ENCODE measurements around the gene RAD18.

RAD18 gene

DNA sequence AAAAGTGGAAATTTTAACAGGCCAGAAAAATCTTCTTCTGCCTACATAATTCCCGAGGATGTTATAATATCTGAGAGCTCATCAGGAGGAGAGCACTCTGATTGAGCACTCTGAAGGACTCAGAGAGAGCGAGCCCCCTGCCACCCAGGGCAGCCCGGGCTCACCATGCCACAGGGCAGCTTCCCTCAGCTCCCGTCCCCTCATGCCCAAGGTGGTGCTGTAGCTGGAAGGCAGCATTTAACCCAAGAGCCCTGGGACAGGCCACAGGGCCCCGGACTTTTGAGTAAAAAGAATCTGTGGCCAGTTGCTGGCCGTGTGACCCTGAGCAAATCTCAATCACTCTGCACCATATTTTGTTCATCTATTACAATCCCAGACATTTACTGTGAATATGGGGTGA is 23.5 kb upstream of the RAD18 start:
- Histone ChIP-seq H3K4me3 (ENCODE audit: low read depth, low read length) (no peak overlapping the region), H3K9me3 (ENCODE audit: control insufficient read depth, insufficient read depth, low read depth, low read length) (no peaks in the 10 kb centered on the region), H3K36me3 (ENCODE audit: control insufficient read depth in 2 of 2, insufficient read depth in 1 of 2, low read length in 2 of 2) (no peaks in the 10 kb centered on the region), H3K27ac (ENCODE audit: extremely low read depth, low read depth, low read length) (no peak overlapping the region), H3K4me1 (ENCODE audit: control insufficient read depth, insufficient read depth, low read length) (no peaks in the 10 kb centered on the region)
- TF ChIP-seq ZNF184 (tag by site-specific recombination; IDR thresholded peaks at IDR 0.05) = no peak
- POLR2A ChIA-PET = no interaction called here
- CTCF ChIA-PET = interaction anchor here (0.8 to 4.2 kb wide), 22 partner anchors 9 to 574 kb away, joined by 3 to 81 read pairs (median 5); partner anchors contain the start of gene SRGAP3

DNA sequence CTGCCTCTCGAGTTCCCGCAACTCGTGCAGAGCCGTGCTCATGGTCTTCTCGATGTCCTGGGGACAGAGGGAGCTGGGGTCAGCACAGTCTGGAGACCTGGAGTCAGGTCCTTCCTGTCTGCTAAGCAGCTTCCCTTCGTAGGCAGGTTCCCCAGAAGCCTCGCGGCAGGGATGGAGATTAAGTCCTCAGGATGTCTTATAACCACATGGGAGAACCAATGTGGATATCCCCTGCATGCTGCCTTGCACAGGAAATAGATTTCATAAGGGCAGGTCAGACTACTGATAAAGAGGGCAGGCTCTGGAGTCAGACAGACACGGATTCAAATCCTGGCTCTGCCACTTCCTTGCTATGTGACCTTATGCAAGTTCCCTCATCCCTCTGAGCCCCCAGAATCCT is 22.6 kb upstream of the RAD18 start:
- CTCF ChIA-PET = interaction anchor here (0.6 to 4.2 kb wide), 8 partner anchors 10 to 318 kb away, joined by 3 to 81 read pairs (median 12); no protein-coding TSS in a partner anchor
- no peaks in the 10 kb centered on the region for H3K9me3 ChIP-seq (ENCODE audit: control insufficient read depth, insufficient read depth, low read depth, low read length)
- no peaks in the 10 kb centered on the region for H3K4me1 ChIP-seq (ENCODE audit: control insufficient read depth, insufficient read depth, low read length)
- H3K36me3 ChIP-seq (ENCODE audit: control insufficient read depth in 2 of 2, insufficient read depth in 1 of 2, low read length in 2 of 2) = no peaks in the 10 kb centered on the region
- TF ChIP-seq ZNF548 (tag by site-specific recombination; IDR thresholded peaks at IDR 0.05) (no peak), RBAK (tag by site-specific recombination; IDR thresholded peaks at IDR 0.05) (no peak)
- POLR2A ChIA-PET = no interaction called here
- no peak overlapping the region for H3K4me3 ChIP-seq (ENCODE audit: low read depth, low read length)
- no peak overlapping the region for H3K27ac ChIP-seq (ENCODE audit: extremely low read depth, low read depth, low read length)

GRCh38 chr3:8985411-8985831 is 22.1 kb upstream of the RAD18 start:
- no peak overlapping the region for H3K27ac ChIP-seq (ENCODE audit: extremely low read depth, low read depth, low read length)
- no peaks in the 10 kb centered on the region for H3K4me1 ChIP-seq (ENCODE audit: control insufficient read depth, insufficient read depth, low read length)
- POLR2A ChIA-PET = no interaction called here
- TF ChIP-seq ZNF561 (tag by site-specific recombination; IDR thresholded peaks at IDR 0.05; ENCODE audit: borderline replicate concordance) (no peak), ZFHX2 (tag by site-specific recombination; conservative IDR thresholded peaks at IDR 0.05) (no peak), ZNF148 (tag by site-specific recombination; IDR thresholded peaks at IDR 0.05; ENCODE audit: borderline replicate concordance) (no peak), ZNF692 (tag by site-specific recombination; IDR thresholded peaks at IDR 0.05) (no peak), ZNF423 (tag by site-specific recombination; IDR thresholded peaks at IDR 0.05) (no peak), ZNF670 (tag by site-specific recombination; IDR thresholded peaks at IDR 0.05; ENCODE audit: low read depth) (no peak), SALL2 (tag by site-specific recombination; IDR thresholded peaks at IDR 0.05; ENCODE audit: borderline replicate concordance) (no peak), ZNF140 (tag by site-specific recombination; IDR thresholded peaks at IDR 0.05) (no peak), BCL11A (tag by site-specific recombination; IDR thresholded peaks at IDR 0.05; ENCODE audit: low read depth) (no peak), ZNF248 (tag by site-specific recombination; IDR thresholded peaks at IDR 0.05) (no peak), ZNF354C (tag by site-specific recombination; IDR thresholded peaks at IDR 0.05; ENCODE audit: borderline replicate concordance, low read depth) (no peak), ZNF335 (tag by site-specific recombination; conservative IDR thresholded peaks at IDR 0.05) (no peak), SCRT2 (tag by site-specific recombination; IDR thresholded peaks at IDR 0.05) (no peak), SETDB1 (IDR thresholded peaks at IDR 0.05; ENCODE audit: insufficient read length, low read length) (no peak), ZNF324 (tag by site-specific recombination; IDR thresholded peaks at IDR 0.05) (no peak), ZNF600 (tag by site-specific recombination; IDR thresholded peaks at IDR 0.05) (no peak)
- TF ChIP-seq, protein P1, sequence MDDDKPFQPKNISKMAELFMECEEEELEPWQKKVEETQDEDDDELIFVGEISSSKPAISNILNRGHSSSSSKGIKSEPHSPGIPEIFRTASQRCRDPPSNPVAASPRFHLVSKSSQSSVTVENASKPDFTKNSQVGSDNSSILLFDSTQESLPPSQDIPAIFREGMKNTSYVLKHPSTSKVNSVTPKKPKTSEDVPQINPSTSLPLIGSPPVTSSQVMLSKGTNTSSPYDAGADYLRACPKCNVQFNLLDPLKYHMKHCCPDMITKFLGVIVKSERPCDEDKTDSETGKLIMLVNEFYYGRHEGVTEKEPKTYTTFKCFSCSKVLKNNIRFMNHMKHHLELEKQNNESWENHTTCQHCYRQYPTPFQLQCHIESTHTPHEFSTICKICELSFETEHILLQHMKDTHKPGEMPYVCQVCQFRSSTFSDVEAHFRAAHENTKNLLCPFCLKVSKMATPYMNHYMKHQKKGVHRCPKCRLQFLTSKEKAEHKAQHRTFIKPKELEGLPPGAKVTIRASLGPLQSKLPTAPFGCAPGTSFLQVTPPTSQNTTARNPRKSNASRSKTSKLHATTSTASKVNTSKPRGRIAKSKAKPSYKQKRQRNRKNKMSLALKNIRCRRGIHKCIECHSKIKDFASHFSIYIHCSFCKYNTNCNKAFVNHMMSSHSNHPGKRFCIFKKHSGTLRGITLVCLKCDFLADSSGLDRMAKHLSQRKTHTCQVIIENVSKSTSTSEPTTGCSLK (tag by site-specific recombination; IDR thresholded peaks at IDR 0.05) = no peak
- TF ChIP-seq, protein P2, sequence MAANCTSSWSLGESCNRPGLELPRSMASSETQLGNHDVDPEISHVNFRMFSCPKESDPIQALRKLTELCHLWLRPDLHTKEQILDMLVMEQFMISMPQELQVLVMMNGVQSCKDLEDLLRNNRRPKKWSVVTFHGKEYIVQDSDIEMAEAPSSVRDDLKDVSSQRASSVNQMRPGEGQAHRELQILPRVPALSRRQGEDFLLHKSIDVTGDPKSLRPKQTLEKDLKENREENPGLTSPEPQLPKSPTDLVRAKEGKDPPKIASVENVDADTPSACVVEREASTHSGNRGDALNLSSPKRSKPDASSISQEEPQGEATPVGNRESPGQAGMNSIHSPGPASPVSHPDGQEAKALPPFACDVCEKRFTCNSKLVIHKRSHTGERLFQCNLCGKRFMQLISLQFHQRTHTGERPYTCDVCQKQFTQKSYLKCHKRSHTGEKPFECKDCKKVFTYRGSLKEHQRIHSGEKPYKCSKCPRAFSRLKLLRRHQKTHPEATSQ (tag by site-specific recombination; IDR thresholded peaks at IDR 0.05) = no peak
- no peak overlapping the region for H3K4me3 ChIP-seq (ENCODE audit: low read depth, low read length)
- H3K9me3 ChIP-seq (ENCODE audit: control insufficient read depth, insufficient read depth, low read depth, low read length) = no peaks in the 10 kb centered on the region
- CTCF ChIA-PET = interaction anchor here (1.8 to 4.1 kb wide), 4 partner anchors 10 to 29 kb away, joined by 4 to 28 read pairs (median 12); no protein-coding TSS in a partner anchor
- no peaks in the 10 kb centered on the region for H3K36me3 ChIP-seq (ENCODE audit: control insufficient read depth in 2 of 2, insufficient read depth in 1 of 2, low read length in 2 of 2)
